Ovary (tissue), 9 donors: ENCODE results near the gene WDR19. TPM values are rescaled to one million over a fixed set of nuclear protein-coding genes. Genes with fewer than 3 reads are reported as not detected.

Experiments used
- DNase-seq, 5 donors: peaks; one replicate each; pipeline ENCODE4 v3.0.0-alpha.2; 2019 to 2020
- H3K27ac ChIP-seq, 2 donors: fragments of 200-600 bp; one replicate each; pipeline versions ENCODE4 v1.5.1 to v1.8.0; 2019 to 2022
- H3K27me3 ChIP-seq: fragments of 200-600 bp; one replicate; pipeline ENCODE4 v1.8.0; 2022
- H3K36me3 ChIP-seq: fragments of 200-600 bp; sonication (generic); one replicate; pipeline ENCODE4 v1.5.1; 2019
- H3K4me1 ChIP-seq: one replicate; pipeline ENCODE4 v1.8.1; 2013; ENCODE audit warnings: mild to moderate bottlenecking, moderate library complexity; ENCODE audit not compliant: insufficient read depth
- H3K4me3 ChIP-seq: fragments of 200-600 bp; sonication (generic); one replicate; pipeline ENCODE4 v1.5.1; 2017
- H3K9me3 ChIP-seq, 2 donors: fragments of 200-600 bp in 1 of 2; sonication (generic) in 1 of 2; one replicate each; pipeline versions ENCODE4 v1.5.1 to v1.8.1; 2013 to 2019; ENCODE audit warnings: mild to moderate bottlenecking in 1 of 2, moderate library complexity in 1 of 2
- EP300 ChIP-seq: sonication (generic); formaldehyde crosslinking; IDR thresholded peaks from one replicate; pipeline ENCODE4 v1.6.1; 2017; ENCODE audit warnings: antibody characterized with exemption
- POLR2A ChIP-seq: fragments of 450-650 bp; IDR thresholded peaks from one replicate; pipeline ENCODE4 v1.6.1; 2017; ENCODE audit warnings: antibody characterized with exemption, mild to moderate bottlenecking, moderate library complexity
- WGBS, 3 donors: extraction: QIAGEN DNeasy Blood & Tissue Kit in 1 of 3; methylation state at CpG; one replicate each; pipeline versions ENCODE4 v1.1.5 to v1.1.7; 2013 to 2017; 5-methylcytosine and 5-hydroxymethylcytosine counted together
- intact Hi-C, 4 donors: fragments of 100-400 bp; cut with DNase I; formaldehyde crosslinking; loops; one replicate each; pipeline versions ENCODE4 v1.11.0 to v1.15.1; 2022 to 2023
- polyA plus RNA-seq, 2 donors: library from polyadenylated mRNA; stranded (reverse); fragments of 200-250 nt in 1 of 2; fragments of 350-450 nt in 1 of 2; fragmentation: Illumina TruSeq in 1 of 2; extraction: RNeasy Lipid Tissue Mini Kit (QIAGEN cat#74804) in 1 of 2; gene quantifications; one replicate each; pipeline ENCODE4 v1.2.3, GENCODE V29; 2013 to 2014
- total RNA-seq, 7 donors: library from RNA; depleted of rRNA in 2 of 7; stranded (reverse); fragments of >200 nt in 2 of 7; fragmentation: NEBNext Ultra II Directional in 3 of 7; extraction: Animal tissue kit (Norgen Biotek cat#: 25700) in 3 of 7; gene quantifications; one replicate each; pipeline versions ENCODE4 v1.1.0 to v1.2.4, GENCODE V29; 2016 to 2023
- TF ChIP-seq, protein P1 (sequence below), 3 donors: fragments of 450-650 bp in 2 of 3; fragments of 200-600 bp in 1 of 3; IDR thresholded peaks; one replicate each; pipeline versions ENCODE4 v1.5.1 to v1.8.0; 2016 to 2022; ENCODE audit warnings: antibody characterized with exemption in 3 of 3, mild to moderate bottlenecking in 1 of 3
- donor health status: DM: no; HTN: no; CAD: no; lungs with moderate emphysema.
- donor health status: DM: no; HTN: no; CAD: no.
- donor health status: Bipolar disorder and iron deficiency.
- donor health status: DM: yes; HTN: yes; CAD: no.
- donor health status: DM: no; HTN: no; CAD: no.
- donor health status: DM: yes; HTN: yes; CAD: no.

WDR19 gene
- total and polyA plus RNA-seq, 9 donors: 35.4 to 71.0 (median 59.0) TPM

GRCh38 chr4:39323821-39324220 lies 141.5 kb downstream of the WDR19 start:
- Histone ChIP-seq H3K27ac (no peak overlapping the region), H3K9me3 (no peaks in the 10 kb centered on the region), H3K4me3 (no peak overlapping the region), H3K36me3 (no peaks in the 10 kb centered on the region), H3K4me1 (no peaks in the 10 kb centered on the region), H3K27me3 (no peaks in the 10 kb centered on the region)
- TF ChIP-seq EP300 (no peak), POLR2A (no peak)
- TF ChIP-seq, protein P1, sequence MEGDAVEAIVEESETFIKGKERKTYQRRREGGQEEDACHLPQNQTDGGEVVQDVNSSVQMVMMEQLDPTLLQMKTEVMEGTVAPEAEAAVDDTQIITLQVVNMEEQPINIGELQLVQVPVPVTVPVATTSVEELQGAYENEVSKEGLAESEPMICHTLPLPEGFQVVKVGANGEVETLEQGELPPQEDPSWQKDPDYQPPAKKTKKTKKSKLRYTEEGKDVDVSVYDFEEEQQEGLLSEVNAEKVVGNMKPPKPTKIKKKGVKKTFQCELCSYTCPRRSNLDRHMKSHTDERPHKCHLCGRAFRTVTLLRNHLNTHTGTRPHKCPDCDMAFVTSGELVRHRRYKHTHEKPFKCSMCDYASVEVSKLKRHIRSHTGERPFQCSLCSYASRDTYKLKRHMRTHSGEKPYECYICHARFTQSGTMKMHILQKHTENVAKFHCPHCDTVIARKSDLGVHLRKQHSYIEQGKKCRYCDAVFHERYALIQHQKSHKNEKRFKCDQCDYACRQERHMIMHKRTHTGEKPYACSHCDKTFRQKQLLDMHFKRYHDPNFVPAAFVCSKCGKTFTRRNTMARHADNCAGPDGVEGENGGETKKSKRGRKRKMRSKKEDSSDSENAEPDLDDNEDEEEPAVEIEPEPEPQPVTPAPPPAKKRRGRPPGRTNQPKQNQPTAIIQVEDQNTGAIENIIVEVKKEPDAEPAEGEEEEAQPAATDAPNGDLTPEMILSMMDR (IDR thresholded peaks at IDR 0.05): no peak
- 42 to 51% (median 49%) methylated on average over 1 of the region's 1 CpG for WGBS, 3 donors
- no peak for DNase-seq
- intact Hi-C loops: no loop called here

DNA sequence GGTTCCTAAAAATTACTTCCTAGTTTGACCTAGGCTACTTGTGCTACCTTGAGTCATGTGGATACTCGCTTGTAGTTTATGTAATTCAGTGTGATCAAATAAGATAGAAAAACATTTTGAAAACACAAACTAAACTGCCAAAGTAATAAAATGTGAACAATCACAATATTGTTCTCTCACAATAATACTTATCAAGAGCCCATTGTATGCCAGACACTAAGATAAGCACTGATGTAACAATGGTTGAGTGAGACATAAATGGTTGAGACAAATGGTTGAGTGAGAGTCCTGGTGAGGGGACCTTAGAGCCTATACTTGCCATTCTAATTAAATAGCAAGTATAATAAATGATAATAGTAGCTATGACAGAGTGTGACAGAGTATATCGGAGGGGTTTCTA lies 142.1 kb downstream of the WDR19 start:
- no peaks in the 10 kb centered on the region for H3K27me3 ChIP-seq
- no peak overlapping the region for H3K4me3 ChIP-seq
- WGBS, 3 donors: 83 to 96% (median 89%) methylated on average over 2 of the region's 2 CpGs
- H3K9me3 ChIP-seq: no peaks in the 10 kb centered on the region
- H3K4me1 ChIP-seq: no peaks in the 10 kb centered on the region
- no peak for TF ChIP-seq EP300
- TF ChIP-seq POLR2A: no peak
- TF ChIP-seq, protein P1 (IDR thresholded peaks at IDR 0.05): no peak
- intact Hi-C loops: no loop called here
- no peaks in the 10 kb centered on the region for H3K36me3 ChIP-seq
- H3K27ac ChIP-seq: no peak overlapping the region
- DNase-seq: no peak

- Histone ChIP-seq H3K36me3 (no peaks in the 10 kb centered on the region), H3K27me3 (no peaks in the 10 kb centered on the region), H3K9me3 (no peaks in the 10 kb centered on the region), H3K4me3 (no peak overlapping the region), H3K27ac (no peak overlapping the region), H3K4me1 (no peaks in the 10 kb centered on the region)
- TF ChIP-seq EP300 (no peak), POLR2A (no peak)
- TF ChIP-seq, protein P1 (IDR thresholded peaks at IDR 0.05): no peak
- intact Hi-C loops: no loop called here
- DNase-seq: no peak
- 81 to 96% (median 92%) methylated on average over 4 of the region's 4 CpGs for whole genome bisulfite sequencing, 3 donors
Observed at GRCh38 chr4:39324897-39325613, 142.7 kb downstream of the WDR19 start.

- 96 to 99% (median 98%) methylated on average over 2 of the region's 2 CpGs for WGBS, 3 donors
- DNase-seq: no peak
- intact Hi-C loops: no loop called here
- H3K27me3 ChIP-seq: no peaks in the 10 kb centered on the region
- no peaks in the 10 kb centered on the region for H3K4me1 ChIP-seq
- H3K36me3 ChIP-seq: no peaks in the 10 kb centered on the region
- H3K4me3 ChIP-seq: no peak overlapping the region
- no peak overlapping the region for H3K27ac ChIP-seq
- TF ChIP-seq EP300 (no peak), POLR2A (no peak)
- TF ChIP-seq, protein P1 (IDR thresholded peaks at IDR 0.05): no peak
- H3K9me3 ChIP-seq: no peaks in the 10 kb centered on the region
Observed at GRCh38 chr4:39326468-39326977, 144.2 kb downstream of the WDR19 start.
